Posterior vena cava (tissue), 2 donors: ENCODE results near the gene NRG2. TPM values are rescaled to one million over a fixed set of nuclear protein-coding genes. Genes with fewer than 3 reads are reported as not detected.

ENCODE experiments used
- DNase-seq: peaks from one replicate; pipeline ENCODE4 v3.0.0-alpha.2; 2020; ENCODE audit warnings: low spot score
- intact Hi-C, 2 donors: fragments of 100-400 bp; cut with DNase I; formaldehyde crosslinking; loops; one replicate each; pipeline versions ENCODE4 v1.14.1 to v1.14.2; 2022 to 2023
- total RNA-seq, 2 donors: library from RNA; stranded (reverse); fragmentation: NEBNext Ultra II Directional; extraction: Animal tissue kit (Norgen Biotek cat#: 25700); gene quantifications; one replicate each; pipeline ENCODE4 v1.2.1, GENCODE V29; 2021
- donor health status: DM: yes; HTN: yes; CAD: no.
- donor health status: DM: yes; HTN: yes; CAD: no.

Gene NRG2
- total RNA-seq, 2 donors from 2014 or later = 0.51 to 0.90 TPM

DNA sequence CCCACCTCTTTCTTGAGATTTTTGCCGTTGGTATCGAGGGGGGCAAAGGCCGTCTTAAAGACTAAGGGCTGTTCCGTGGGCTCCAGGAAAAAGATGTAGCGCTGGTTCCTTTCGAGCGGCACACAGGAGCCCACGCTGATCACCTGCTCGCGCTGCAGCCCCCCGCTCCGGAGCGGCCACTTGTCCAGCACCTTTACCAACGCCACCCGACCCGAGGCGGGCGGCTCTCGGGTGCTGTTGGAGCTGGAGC is 781 bp downstream of the NRG2 start:
- DNase-seq = peak; percentile 77
- intact Hi-C loops = no loop called here

DNA sequence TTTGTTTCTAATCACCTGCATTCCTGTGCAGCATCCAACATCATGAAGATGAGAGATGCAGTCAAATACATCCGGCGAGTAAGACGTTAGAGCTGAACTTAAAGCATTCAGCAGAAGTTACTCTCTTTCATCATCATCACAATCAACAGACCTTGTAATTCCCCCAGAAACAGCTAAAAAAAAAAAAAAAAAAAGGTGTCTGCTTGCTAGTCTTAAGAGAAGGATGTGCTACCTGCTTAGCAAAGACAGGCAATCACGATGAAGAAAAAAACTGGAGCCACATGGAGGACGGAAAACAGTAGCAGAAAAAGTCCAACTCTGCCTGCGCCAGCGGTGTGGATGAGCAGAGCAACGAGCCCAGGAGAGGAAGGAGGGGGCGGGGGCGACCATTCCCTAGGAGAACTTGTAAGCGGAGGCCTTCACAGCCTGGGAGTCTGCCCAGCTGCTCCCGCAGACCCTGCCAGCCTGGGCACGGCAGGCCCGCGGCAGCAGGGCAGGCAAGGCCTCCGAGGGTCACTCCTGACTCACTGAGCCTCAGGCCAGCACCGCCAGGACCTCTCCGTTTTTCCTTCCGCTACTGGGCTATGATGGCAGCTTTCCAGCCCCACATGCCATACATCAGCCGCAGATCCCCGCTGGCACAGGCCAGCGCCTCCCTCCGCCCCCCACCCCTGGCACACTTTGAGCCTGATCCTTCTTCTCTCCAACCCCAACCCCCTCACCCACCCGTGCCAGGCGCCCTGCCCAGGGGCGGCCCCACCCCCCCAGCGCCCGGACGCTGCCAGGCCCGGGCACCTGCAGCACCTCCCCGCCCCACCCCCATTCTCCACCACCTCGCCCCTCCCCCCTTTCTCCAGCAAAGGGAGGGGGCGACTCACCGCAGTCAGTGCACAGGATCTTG is 1.4 kb downstream of the NRG2 start:
- intact Hi-C loops = no loop called here
- peak; percentile 78 for DNase-seq

DNA sequence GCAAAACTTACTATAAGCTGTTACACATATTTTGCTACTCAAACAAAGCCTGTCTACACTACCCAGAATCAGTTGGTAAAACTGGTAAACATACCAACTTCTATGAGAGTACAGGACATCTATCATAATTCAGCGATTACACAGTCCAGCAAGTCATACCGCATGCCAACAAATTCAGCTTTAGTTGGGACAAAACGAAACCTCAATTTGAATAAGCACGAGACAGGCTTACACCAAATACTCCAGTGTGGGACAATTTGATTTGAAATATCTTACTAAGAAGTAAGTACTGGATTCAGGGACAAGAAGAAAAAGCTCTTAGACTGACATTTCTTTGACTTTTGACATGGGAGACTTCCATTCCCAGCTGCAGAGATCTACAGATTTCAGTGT is 2.0 kb downstream of the NRG2 start:
- no peak for DNase-seq
- intact Hi-C loops = no loop called here

GRCh38 chr5:140040358-140040757 is 2.7 kb downstream of the NRG2 start:
- intact Hi-C loops = no loop called here
- DNase-seq = no peak

DNA sequence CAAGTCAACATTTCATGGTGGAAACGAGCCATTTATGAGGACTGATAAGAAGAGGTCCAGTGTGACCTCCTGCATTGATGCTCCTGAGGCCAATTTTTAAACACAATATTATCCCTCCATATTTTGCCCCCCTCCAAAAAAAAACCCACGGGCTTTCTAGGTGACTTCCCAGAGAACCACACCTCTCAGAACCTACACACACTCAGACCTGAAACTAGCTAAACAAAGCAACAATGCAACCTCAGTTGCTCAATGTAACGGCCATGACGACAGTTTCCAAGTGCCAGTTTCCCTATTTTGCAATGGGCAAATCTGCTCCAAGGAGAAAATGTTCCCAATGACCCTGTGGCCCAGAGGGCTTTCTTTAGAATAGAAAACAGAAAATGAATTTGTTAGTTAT is 3.5 kb downstream of the NRG2 start:
- DNase-seq = no peak
- intact Hi-C loops = no loop called here

GRCh38 chr5:140038373-140038957 is 4.6 kb downstream of the NRG2 start:
- intact Hi-C loops = no loop called here
- DNase-seq = no peak

DNA sequence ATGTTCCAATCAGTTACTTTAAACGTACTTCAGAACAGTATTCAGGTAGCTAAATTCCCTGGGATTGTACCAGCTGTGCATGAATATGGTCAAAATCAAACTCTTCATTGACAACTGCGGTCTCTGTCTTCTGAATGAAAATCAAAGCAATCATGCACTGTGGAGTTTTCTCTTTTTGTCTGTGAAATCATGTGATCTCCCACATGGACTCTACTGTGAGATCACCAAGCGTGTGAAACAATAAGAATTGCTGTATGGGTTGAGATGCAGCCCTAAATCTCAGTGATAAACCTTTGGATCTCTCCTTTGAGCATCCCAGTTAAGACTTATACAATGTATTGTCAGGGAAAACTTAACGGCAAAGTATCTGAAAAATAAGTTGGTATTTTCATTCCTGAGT is 6.1 kb downstream of the NRG2 start:
- intact Hi-C loops = no loop called here
- no peak for DNase-seq

- intact Hi-C loops = no loop called here
- DNase-seq = no peak
Observed at GRCh38 chr5:140035881-140036280, 7.2 kb downstream of the NRG2 start.

DNA sequence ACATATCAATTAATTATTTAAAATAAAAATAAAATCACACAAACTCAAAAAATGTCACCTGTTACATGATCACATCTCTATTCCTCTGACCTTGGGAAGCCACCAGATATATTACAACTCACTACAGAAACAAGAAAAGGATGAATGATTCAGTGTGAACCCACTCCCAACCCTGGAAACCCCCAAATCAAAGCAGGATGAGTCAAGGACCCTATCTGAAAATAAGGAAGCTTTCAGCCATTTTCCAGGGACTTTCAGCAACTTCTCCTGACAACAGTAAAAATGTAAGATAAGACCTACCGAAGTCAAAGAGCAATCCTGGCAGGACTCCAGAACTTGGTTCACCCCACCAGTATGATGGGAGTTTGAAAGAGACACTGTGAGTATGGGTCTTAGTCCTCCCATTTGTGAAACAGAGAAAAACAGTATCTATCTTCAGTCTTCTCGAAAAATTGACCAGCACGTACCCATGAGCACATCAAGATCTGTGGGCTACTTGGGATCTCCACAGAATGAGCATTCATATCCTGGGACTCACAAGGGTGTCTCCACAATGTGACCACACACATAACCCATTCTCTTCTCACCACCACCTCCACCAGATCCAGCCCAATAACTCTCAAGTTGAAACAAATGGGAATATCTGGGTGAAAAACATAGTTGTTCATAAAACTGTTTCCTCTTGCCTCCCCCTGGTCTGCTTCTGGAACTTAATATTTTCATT is 9.9 kb downstream of the NRG2 start:
- DNase-seq = no peak
- intact Hi-C loops = no loop called here

DNA sequence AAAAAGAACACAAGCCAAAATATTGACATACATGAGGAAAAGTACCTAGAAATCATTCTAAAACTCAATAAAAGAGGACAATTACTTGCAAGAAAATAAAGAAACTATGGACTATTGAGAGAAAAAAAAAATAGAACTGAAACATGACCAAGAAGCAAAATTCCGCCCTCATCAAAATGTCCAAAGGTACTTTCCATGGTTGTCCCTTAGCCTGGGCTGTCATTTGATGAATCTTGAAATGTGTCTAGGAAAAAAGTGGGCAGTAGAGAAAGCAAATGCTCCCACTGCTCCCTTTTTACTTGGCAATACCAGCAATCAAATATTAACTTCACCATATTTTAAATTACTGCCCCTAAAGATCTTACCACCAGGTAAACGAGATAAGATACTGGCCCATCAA is 10.8 kb downstream of the NRG2 start:
- intact Hi-C loops = no loop called here
- DNase-seq = no peak

- intact Hi-C loops = no loop called here
- no peak for DNase-seq
Observed at GRCh38 chr5:140027807-140028206, 15.3 kb downstream of the NRG2 start.

GRCh38 chr5:140025736-140026135 is 17.4 kb downstream of the NRG2 start:
- no peak for DNase-seq
- intact Hi-C loops = no loop called here

DNA sequence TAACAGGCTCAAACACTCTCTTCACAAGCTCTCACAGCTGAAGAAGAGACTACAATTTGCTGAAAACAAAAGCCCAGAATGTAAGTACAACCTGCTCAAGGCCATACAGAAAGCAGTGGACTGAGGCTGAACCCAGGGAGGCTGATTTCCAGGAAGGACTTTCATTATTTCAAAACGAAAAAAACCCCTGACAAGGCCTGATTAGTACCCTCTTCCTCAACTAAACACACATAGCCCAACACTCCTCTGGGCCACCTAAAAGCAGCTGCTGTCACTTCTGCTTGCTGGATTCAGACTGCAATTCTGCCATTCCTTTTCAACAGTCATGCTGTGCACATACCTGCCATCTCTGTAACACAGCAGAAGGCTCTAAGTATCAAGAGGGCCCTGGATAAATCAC is 18.2 kb downstream of the NRG2 start:
- intact Hi-C loops = no loop called here
- no peak for DNase-seq

GRCh38 chr5:140023611-140024191 is 19.4 kb downstream of the NRG2 start:
- DNase-seq = no peak
- intact Hi-C loops = no loop called here

DNA sequence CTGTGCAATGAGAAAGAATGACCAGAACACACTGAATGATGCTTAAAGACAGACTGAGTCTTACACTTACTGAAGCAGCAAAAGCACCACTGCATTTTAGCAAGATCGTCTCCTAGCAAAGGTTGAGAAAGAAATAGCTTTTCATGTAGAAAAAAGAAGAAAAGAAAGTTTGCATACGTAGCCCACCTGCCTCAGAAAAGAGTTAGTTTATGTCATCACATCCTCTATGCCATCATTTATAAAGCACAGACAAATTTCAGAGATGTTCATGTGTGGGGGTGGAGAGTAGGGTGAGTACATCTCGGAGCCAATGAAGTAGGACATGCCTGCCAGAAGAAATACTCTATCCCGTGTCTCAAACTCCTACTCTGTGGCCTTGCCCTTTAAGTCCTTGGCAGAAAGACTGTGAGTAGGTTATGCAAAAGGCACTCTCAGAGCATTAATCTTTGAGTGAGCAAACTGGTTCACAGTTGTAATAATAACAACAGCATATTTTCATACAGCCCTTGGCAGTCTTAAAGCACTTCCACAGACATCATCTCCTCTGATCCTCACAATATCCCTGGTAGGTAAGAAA is 22.4 kb downstream of the NRG2 start:
- no peak for DNase-seq
- intact Hi-C loops = no loop called here

- DNase-seq = no peak
- intact Hi-C loops = no loop called here
Observed at GRCh38 chr5:140018920-140019644, 24.0 kb downstream of the NRG2 start.

- DNase-seq = no peak
- intact Hi-C loops = no loop called here
Observed at GRCh38 chr5:140018517-140018916, 24.6 kb downstream of the NRG2 start.

DNA sequence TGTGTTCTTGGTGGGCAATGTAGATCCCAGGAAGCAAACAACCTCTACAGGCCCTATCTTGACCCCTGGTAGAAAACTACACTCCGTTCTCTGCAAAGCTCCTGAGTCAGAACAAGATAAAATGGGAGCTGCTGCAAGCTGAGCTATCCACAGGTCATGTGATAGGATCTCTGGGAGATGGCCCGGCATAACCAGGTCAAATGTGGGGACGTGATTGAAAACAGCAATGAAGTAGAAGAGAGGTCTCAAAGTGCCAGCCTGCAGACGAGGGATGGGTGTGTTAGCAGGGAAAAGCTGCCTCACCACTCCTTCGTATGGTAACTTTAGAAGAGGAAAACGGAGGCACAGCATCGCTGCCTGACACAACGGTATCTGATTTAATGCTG is 25.0 kb downstream of the NRG2 start:
- intact Hi-C loops = no loop called here

GRCh38 chr5:140017397-140018095 is 25.6 kb downstream of the NRG2 start:
- intact Hi-C loops = no loop called here
- no peak for DNase-seq

More for the DNA sequence above, 25.0 kb downstream of the NRG2 start:
- DNase-seq = no peak
